ENCODE measurements around the gene PHACTR1.

Gene PHACTR1

DNA sequence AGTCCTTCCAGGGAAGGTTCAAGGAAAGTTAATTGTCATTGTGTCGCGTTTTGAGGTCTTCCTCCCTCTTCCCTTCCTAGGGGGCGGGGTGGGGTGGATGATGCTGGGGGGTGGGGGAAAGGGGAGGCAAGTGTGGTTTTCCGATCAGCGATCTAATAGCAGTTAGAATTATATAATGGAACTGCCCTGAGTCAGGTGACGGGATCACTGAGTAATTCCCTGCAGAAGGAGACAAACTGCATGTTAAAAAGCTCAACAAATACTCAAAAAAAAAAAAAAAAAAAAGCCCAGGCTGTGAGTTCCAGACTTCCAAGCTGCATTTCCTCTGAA lies 240.4 kb downstream of the PHACTR1 start:
- TF ChIP-seq, protein P1, sequence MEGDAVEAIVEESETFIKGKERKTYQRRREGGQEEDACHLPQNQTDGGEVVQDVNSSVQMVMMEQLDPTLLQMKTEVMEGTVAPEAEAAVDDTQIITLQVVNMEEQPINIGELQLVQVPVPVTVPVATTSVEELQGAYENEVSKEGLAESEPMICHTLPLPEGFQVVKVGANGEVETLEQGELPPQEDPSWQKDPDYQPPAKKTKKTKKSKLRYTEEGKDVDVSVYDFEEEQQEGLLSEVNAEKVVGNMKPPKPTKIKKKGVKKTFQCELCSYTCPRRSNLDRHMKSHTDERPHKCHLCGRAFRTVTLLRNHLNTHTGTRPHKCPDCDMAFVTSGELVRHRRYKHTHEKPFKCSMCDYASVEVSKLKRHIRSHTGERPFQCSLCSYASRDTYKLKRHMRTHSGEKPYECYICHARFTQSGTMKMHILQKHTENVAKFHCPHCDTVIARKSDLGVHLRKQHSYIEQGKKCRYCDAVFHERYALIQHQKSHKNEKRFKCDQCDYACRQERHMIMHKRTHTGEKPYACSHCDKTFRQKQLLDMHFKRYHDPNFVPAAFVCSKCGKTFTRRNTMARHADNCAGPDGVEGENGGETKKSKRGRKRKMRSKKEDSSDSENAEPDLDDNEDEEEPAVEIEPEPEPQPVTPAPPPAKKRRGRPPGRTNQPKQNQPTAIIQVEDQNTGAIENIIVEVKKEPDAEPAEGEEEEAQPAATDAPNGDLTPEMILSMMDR (conservative IDR thresholded peaks at IDR 0.05; ENCODE audit: low read depth) = no peak
- ChIA-PET POLR2A (ENCODE audit: low non-redundant PET) (no interaction called here), CTCF (interaction anchor here (0.6 kb wide), 1 partner anchor 46 kb away, joined by 3 read pairs; no protein-coding TSS in a partner anchor)
- no peak for DNase-seq (ENCODE audit: low spot score)
- no peak overlapping the region for H3K27ac ChIP-seq

DNA sequence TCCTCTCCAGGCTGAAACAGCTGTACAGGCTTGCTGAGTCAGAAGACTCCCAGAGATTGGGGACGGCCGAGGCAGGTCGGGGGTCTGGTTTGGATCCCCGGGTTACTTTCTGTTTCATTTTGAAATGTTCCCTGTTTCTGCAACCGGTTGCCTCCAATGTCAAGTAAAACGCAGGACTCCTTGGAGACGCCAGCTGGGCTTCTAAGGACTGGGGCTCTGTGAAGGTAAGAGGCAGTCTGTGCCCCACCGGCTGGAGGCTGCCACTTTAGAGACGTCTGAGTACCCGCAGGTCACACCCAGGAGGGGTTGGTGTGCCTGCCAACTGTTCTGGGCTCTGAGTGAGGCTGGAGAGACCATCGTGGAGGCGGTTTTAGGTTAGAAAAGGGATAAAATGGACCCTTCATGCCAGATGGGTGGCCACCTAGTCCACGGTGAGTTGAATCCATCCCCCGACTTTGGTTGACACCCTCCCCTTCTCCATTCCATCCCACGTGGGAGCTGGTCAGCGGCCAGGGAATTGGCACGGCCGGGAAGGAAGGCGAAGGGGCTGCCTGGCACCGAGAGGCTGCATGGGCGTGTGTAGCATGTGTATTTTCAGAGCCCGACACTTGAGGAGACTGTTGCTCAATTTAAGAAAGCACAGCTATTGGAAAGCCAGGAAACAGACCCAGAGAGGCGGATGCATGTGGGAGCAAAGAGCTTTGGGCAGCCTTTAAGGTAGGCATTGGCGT lies 240.9 kb downstream of the PHACTR1 start:
- ChIA-PET POLR2A (ENCODE audit: low non-redundant PET) (no interaction called here), CTCF (no interaction called here)
- no peak overlapping the region; the same call in 1 of the 2 replicates for H3K27ac ChIP-seq

DNA sequence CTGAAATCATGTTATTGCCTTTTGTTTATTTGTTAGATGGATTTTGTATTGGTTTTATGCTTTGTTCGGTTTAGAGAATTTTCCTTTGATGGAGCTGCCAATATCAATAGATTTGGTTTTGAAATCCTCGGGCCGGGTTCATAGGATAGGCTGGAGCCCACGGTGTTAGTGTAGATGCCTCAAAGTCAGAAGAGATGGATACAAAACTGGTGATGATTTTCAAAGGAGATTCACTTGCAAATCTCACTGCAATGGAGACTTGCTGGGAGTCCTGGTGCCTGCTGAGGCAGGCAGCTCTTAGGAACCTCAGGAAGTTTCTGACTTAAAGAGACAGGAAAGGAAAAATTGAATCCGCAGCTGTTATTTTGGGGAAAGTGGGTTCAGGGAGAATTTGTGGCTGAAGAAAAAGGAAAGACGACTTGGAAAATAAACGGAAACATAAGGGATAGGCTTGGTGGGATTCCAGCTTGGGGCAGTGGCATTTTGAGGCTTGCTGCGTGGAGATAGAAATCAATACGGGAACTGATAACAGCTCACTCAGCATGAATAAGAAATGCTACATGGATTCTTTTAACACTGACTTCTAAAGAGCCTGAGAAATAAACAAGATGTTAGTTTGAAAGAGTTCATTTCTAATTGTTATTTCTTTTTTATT lies 241.6 kb downstream of the PHACTR1 start:
- TF ChIP-seq, protein P1 (conservative IDR thresholded peaks at IDR 0.05; ENCODE audit: low read depth) = no peak
- ChIA-PET CTCF (no interaction called here), POLR2A (ENCODE audit: low non-redundant PET) (no interaction called here)
- no peak for DNase-seq (ENCODE audit: low spot score)
- no peak overlapping the region for H3K27ac ChIP-seq

More for the DNA sequence above, 240.9 kb downstream of the PHACTR1 start:
- peak; percentile 9 for DNase-seq (ENCODE audit: low spot score)
- TF ChIP-seq, protein P1 (conservative IDR thresholded peaks at IDR 0.05; ENCODE audit: low read depth) = 0 out of 2 replicates have a peak, but pooled peaks have one; percentile 30

DNA sequence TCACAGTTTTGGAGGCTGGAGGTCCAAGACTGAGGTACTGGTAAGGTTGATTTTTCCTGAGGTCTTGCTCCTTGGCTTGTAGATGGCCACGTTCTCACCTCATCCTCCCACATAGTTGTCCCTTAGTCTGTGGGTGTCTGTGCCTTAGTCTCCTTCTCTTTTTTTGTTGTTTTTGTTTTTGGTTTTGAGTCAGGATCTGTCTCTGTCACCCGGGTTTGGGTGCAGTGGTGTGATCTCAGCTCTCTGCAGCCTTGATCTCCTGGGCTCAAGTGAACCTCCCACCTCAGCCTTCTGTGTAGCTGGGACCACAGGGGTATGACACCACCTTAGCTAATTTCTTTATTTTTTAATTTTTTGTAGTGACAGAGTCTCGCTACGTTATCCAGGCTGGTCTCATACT lies 245.2 kb downstream of the PHACTR1 start:
- DNase-seq (ENCODE audit: low spot score) = no peak
- TF ChIP-seq, protein P1 (conservative IDR thresholded peaks at IDR 0.05; ENCODE audit: low read depth) = no peak
- CTCF ChIA-PET = no interaction called here
- POLR2A ChIA-PET (ENCODE audit: low non-redundant PET) = no interaction called here
- no peak overlapping the region for H3K27ac ChIP-seq

DNA sequence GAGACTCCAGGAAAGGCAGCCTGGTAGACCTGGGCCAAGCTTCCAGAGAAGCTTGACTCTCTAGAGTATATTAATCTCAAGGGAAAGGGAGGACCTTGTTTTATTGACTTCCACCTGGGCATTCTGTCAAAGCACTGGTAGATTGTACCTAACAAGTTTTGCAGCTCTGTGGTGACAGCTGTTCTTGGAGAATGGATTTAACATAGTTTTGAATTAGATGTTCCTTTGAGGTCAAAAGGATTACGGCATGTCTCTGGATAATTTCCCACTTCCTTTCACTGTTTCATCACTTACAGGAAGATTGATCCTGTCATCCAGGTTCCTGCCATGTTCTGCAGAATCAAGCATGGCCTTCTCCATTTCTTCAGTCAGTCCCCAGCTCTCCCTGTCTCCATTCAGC lies 246.0 kb downstream of the PHACTR1 start:
- ChIA-PET CTCF (interaction anchor here (0.6 kb wide), 1 partner anchor 11 kb away, joined by 3 read pairs; no protein-coding TSS in a partner anchor), POLR2A (ENCODE audit: low non-redundant PET) (no interaction called here)
- TF ChIP-seq, protein P1 (conservative IDR thresholded peaks at IDR 0.05; ENCODE audit: low read depth) = no peak
- H3K27ac ChIP-seq = no peak overlapping the region
- no peak for DNase-seq (ENCODE audit: low spot score)

DNA sequence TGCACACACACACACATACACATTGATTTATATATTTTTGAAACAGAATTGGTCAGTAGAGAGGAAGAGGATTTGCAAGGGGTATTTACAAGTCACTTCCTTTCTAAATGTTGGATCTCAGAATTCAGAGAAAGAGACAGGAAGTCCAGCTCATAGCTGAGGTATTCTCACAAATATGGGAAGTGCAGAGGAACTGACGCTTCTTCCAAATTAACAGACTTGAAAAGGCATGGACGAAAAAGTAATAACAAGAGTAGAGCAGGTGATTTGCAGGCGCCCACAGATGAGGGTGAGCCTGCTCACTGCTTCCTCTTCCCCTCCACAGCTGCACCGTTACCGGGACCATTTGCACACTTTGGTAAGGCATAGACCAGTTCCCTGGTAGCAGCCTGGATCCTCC lies 246.4 kb downstream of the PHACTR1 start:
- ChIA-PET CTCF (no interaction called here), POLR2A (ENCODE audit: low non-redundant PET) (no interaction called here)
- TF ChIP-seq, protein P1 (conservative IDR thresholded peaks at IDR 0.05; ENCODE audit: low read depth) = no peak
- no peak for DNase-seq (ENCODE audit: low spot score)
- no peak overlapping the region for H3K27ac ChIP-seq
